Astrocyte of the cerebellum (primary cell): ENCODE results near the gene EDARADD.

ENCODE experiments used
- DNase-seq: peaks from one replicate; pipeline ENCODE4 v3.0.0-alpha.2; 2011; ENCODE audit warnings: low read depth
- H3K4me3 ChIP-seq: 2 replicates; pipeline ENCODE4 v1.5.1; 2011; ENCODE audit warnings: mild to moderate bottlenecking, low read depth, low read length, moderate library complexity
- in situ Hi-C: cut with HindIII; loops from 2 replicates; pipeline ENCODE4 v1.10.0; 2017; ENCODE audit warnings: low sequenced_read_pairs
- TF ChIP-seq, protein P1 (sequence below): IDR thresholded peaks from 2 replicates; pipeline ENCODE4 v1.5.1; 2012; ENCODE audit warnings: low read length, low read depth, moderate library complexity, mild to moderate bottlenecking; ENCODE audit errors: missing control alignments

The EDARADD gene

DNA sequence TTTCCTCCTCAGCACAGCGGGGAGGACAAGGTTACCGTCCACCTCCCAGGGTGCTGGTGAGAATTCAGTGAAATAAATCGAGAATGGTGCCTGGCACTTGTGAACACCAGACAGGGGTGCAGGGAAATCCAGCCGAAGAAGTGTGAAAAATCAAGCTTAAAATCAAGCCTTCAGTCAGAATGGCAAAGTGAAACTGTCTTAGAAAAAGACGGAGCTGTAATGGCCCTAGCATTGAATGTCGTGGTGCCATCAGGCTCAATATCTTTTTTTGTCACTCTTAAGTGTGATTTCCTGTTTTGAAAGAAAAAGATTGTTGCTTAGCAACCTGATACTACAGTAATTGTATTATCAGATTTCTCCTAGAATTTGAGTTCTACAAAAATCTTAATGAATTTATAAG is 22.1 kb downstream of the EDARADD start:
- H3K4me3 ChIP-seq, result no peak overlapping the region
- TF ChIP-seq, protein P1, sequence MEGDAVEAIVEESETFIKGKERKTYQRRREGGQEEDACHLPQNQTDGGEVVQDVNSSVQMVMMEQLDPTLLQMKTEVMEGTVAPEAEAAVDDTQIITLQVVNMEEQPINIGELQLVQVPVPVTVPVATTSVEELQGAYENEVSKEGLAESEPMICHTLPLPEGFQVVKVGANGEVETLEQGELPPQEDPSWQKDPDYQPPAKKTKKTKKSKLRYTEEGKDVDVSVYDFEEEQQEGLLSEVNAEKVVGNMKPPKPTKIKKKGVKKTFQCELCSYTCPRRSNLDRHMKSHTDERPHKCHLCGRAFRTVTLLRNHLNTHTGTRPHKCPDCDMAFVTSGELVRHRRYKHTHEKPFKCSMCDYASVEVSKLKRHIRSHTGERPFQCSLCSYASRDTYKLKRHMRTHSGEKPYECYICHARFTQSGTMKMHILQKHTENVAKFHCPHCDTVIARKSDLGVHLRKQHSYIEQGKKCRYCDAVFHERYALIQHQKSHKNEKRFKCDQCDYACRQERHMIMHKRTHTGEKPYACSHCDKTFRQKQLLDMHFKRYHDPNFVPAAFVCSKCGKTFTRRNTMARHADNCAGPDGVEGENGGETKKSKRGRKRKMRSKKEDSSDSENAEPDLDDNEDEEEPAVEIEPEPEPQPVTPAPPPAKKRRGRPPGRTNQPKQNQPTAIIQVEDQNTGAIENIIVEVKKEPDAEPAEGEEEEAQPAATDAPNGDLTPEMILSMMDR, result no peak
- in situ Hi-C loops, result no loop called here
- no peak for DNase-seq

DNA sequence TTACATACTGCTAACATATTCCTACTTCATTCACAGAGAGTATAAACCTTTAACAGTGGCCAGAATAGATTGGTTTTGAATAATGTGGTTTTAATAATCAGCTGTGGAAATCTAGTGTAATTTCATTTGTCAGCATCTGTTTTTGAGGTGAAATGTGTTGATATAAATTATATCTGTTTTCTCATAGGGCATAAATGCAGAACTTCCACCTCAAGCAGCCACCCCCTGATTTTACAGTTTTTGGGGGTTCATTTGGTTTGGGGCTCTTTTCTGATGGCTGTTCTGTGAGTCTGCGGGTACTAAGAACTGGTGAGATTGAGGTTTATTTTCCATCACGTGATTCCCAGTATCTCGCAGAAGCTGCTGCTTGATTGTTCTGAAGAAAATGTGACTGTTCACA is 23.2 kb downstream of the EDARADD start:
- TF ChIP-seq, protein P1, result no peak
- DNase-seq, result no peak

DNA sequence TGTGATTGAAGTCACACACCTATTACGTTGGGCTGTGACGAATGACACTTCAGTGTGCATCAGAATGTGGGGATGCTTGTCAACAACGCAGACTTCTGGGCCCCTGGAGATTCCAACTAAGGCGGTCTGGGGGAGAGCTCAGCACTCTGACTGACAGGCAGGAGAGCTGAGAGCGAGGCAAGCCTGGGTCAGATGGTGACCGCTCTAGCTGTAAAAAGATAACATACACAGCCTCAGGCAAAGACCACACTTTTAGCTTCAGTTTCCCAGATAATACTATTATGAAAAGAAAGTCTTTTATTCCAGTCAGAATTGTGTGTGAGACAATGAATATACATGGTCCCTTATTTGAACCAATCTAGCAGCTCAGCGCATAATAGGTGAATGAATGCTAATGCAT is 25.4 kb downstream of the EDARADD start:
- no peak for DNase-seq
- no peak overlapping the region for H3K4me3 ChIP-seq
- in situ Hi-C loops, result no loop called here
- TF ChIP-seq, protein P1, result no peak

More for the DNA sequence above, 23.2 kb downstream of the EDARADD start:
- H3K4me3 ChIP-seq, result no peak overlapping the region
- in situ Hi-C loops, result no loop called here

DNA sequence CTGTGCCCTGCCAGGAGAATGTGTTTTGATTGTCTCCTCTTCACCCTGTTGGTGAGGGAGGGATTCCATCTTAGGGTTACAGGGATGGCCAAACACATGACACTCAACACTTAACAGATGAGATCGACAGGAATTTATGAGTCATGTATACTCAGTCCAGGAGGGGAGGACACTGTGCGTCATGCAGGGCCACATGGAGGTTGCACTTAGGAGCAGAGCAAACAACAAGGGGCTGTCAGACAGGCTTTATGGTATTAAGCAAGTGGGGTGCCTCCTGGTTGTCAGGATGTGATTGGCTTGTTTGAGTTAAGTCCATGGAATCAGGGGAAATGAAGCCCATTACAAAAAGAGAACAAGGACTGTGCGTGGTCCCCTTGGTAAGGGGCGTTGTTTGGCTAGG is 26.9 kb downstream of the EDARADD start:
- H3K4me3 ChIP-seq, result no peak overlapping the region
- in situ Hi-C loops, result no loop called here
- TF ChIP-seq, protein P1, result no peak
- DNase-seq, result no peak

DNA sequence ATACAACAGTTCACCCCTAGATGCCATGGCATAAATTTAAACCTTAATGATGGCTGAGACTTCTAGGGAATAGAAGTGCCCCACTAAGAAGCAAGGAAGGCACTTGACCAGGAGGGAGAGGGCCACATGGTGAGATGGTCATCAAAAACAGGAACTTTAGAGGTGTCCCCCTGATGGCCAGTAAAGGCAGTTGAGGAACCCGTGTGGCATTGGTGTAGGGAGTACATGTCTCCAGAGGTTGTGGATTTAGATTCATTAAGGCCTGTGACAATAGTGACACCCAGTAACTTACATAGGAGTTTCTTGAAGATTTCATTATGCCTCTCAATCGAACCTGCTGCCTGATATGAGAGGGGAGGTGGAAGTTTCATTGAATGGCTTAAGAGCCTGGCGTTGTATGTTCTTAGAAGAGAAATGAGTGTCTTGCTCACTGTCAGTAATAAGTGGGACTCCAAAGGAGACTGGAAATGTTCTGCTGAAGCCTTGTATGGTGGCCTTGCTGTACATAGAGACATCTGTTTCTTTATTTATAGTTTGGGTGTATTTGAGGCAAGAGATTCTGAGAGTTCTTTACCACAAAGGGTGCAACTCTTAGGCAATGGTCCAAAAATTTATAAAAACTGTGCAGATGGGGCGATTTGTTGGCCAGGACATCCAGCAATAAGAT is 27.9 kb downstream of the EDARADD start:
- DNase-seq, result no peak
- no peak overlapping the region for H3K4me3 ChIP-seq
- in situ Hi-C loops, result no loop called here
- TF ChIP-seq, protein P1, result no peak

DNA sequence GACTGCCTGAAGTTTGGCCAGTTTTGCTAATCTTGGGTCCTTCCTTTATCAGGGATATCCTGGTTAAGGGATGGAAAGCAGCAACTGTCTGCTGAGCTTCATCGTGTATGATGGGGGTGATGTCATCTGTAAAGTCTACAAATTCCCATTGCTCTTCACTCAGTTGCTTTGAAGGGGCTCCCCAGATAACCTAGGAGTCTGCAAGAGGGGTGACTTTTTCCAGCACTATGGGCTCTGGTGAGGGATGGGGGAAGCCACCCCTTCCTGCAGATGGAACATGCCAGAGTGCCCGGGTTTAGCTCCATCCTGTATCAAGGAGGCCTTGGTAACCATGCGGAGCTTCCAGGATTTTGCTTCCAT is 28.4 kb downstream of the EDARADD start:
- H3K4me3 ChIP-seq, result no peak overlapping the region
- no peak for DNase-seq
- in situ Hi-C loops, result no loop called here
- TF ChIP-seq, protein P1, result no peak
